HL-60 (cell line): ENCODE data around the gene RPS19.

Experiments
- DNase-seq, 2 experiments: peaks; one replicate each; pipeline ENCODE4 v3.0.0-alpha.2; 2010 to 2020; ENCODE audit warnings: low read depth in 1 of 2, low spot score in 1 of 2
- H3K27ac ChIP-seq: fragments of 250-450 bp; sonication (Bioruptor Pico); replicated peaks from 2 replicates; pipeline ENCODE4 v1.5.1; 2020; ENCODE audit warnings: mild to moderate bottlenecking, moderate library complexity
- H3K27me3 ChIP-seq: fragments of 250-450 bp; sonication (Bioruptor Pico); 2 replicates; pipeline ENCODE4 v1.5.1; 2021; ENCODE audit warnings: mild to moderate bottlenecking, moderate library complexity; ENCODE audit not compliant: insufficient read depth, poor library complexity, severe bottlenecking
- H3K4me3 ChIP-seq: replicated peaks from 2 replicates; pipeline ENCODE4 v1.5.1; 2011; ENCODE audit warnings: mild to moderate bottlenecking, control low read depth, low read length; ENCODE audit not compliant: insufficient read depth
- CTCF ChIP-seq: IDR thresholded peaks from one replicate; pipeline ENCODE4 v1.5.1; 2011; ENCODE audit warnings: low read length, control low read depth, inconsistent platforms; ENCODE audit not compliant: insufficient read depth
- GABPA ChIP-seq: IDR thresholded peaks from 2 replicates; pipeline ENCODE4 v1.6.1; 2012; ENCODE audit warnings: low read depth
- POLR2AphosphoS5 ChIP-seq: IDR thresholded peaks from 2 replicates; pipeline ENCODE4 v1.6.1; 2012; ENCODE audit warnings: low read depth
- SPI1 ChIP-seq: IDR thresholded peaks from 2 replicates; pipeline ENCODE4 v1.6.1; 2012; ENCODE audit warnings: low read depth, mild to moderate bottlenecking, borderline replicate concordance
- TF ChIP-seq, protein P1 (sequence below): IDR thresholded peaks from 2 replicates; pipeline ENCODE4 v1.6.1; 2012; ENCODE audit warnings: low read depth; ENCODE audit not compliant: insufficient replicate concordance

RPS19 gene

GRCh38 chr19:41811036-41811435 is 49.0 kb upstream of the RPS19 start:
- Histone ChIP-seq H3K27me3 (no peaks in the 10 kb centered on the region), H3K27ac (peak overlapping the region; percentile 66), H3K4me3 (no peak overlapping the region)
- TF ChIP-seq POLR2AphosphoS5 (peak; percentile 47; the same call in 1 of the 2 replicates), GABPA (no peak), SPI1 (peak; percentile 96), CTCF (no peak)
- TF ChIP-seq, protein P1, sequence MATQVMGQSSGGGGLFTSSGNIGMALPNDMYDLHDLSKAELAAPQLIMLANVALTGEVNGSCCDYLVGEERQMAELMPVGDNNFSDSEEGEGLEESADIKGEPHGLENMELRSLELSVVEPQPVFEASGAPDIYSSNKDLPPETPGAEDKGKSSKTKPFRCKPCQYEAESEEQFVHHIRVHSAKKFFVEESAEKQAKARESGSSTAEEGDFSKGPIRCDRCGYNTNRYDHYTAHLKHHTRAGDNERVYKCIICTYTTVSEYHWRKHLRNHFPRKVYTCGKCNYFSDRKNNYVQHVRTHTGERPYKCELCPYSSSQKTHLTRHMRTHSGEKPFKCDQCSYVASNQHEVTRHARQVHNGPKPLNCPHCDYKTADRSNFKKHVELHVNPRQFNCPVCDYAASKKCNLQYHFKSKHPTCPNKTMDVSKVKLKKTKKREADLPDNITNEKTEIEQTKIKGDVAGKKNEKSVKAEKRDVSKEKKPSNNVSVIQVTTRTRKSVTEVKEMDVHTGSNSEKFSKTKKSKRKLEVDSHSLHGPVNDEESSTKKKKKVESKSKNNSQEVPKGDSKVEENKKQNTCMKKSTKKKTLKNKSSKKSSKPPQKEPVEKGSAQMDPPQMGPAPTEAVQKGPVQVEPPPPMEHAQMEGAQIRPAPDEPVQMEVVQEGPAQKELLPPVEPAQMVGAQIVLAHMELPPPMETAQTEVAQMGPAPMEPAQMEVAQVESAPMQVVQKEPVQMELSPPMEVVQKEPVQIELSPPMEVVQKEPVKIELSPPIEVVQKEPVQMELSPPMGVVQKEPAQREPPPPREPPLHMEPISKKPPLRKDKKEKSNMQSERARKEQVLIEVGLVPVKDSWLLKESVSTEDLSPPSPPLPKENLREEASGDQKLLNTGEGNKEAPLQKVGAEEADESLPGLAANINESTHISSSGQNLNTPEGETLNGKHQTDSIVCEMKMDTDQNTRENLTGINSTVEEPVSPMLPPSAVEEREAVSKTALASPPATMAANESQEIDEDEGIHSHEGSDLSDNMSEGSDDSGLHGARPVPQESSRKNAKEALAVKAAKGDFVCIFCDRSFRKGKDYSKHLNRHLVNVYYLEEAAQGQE: no peak
- DNase-seq: peak; percentile 78 to 94

GRCh38 chr19:41811981-41812380 is 48.1 kb upstream of the RPS19 start:
- no peak overlapping the region; the same call in 1 of the 2 replicates for H3K27ac ChIP-seq
- no peak overlapping the region for H3K4me3 ChIP-seq
- DNase-seq: no peak
- no peak for TF ChIP-seq POLR2AphosphoS5
- TF ChIP-seq CTCF: no peak
- TF ChIP-seq SPI1: no peak
- TF ChIP-seq, protein P1: no peak
- TF ChIP-seq GABPA: no peak
- no peaks in the 10 kb centered on the region for H3K27me3 ChIP-seq

DNA sequence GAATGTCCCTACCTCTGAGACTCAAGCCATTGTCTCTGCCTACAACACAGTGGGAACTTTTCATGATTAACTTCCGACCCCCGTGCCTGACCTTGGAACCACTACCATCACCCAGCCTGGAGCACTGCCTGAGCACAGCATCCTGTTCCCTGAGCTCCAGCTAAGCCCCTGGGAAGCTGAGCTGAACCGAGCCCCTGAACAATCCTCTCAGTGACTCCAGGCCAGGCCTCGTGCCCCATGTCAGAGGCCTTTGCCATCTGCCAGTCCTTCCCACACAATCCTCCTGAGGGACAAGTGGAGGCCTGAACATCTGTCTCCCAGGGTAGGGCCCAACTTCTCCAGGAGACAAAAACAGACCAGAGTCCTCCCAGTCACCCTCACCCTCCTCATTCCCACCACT is 46.1 kb upstream of the RPS19 start:
- TF ChIP-seq GABPA (no peak), SPI1 (no peak), CTCF (no peak), POLR2AphosphoS5 (no peak)
- TF ChIP-seq, protein P1: no peak
- DNase-seq: no peak
- no peak overlapping the region for H3K27ac ChIP-seq

More for the DNA sequence above, 46.1 kb upstream of the RPS19 start:
- H3K4me3 ChIP-seq: no peak overlapping the region
- no peaks in the 10 kb centered on the region for H3K27me3 ChIP-seq
